HAP-1 (cell line): Measurements from ENCODE around the gene RPS21.
"Not testable (repeated sequence)": the region's sequence is repeated elsewhere in the genome, so short reads cannot be mapped to it uniquely, and the experiment has no call there.

ENCODE experiments used
- DNase-seq, 2 experiments: peaks; one replicate each; pipeline ENCODE4 v3.0.0-alpha.2; 2016 to 2020; ENCODE audit warnings: low spot score in 2 of 2
- H3K27me3 ChIP-seq: fragments of 250-450 bp; sonication (Bioruptor Pico); 2 replicates; pipeline ENCODE4 v1.5.1; 2020; ENCODE audit warnings: low read depth, mild to moderate bottlenecking, moderate library complexity
- H3K36me3 ChIP-seq: fragments of 250-450 bp; sonication (Bioruptor Pico); replicated peaks from 2 replicates; pipeline ENCODE4 v1.5.1; 2020; ENCODE audit warnings: mild to moderate bottlenecking
- H3K4me1 ChIP-seq: fragments of 250-450 bp; sonication (Bioruptor Pico); 2 replicates; pipeline ENCODE4 v1.5.1; 2020; ENCODE audit warnings: mild to moderate bottlenecking
- H3K4me3 ChIP-seq: fragments of 250-450 bp; sonication (Bioruptor Pico); 2 replicates; pipeline ENCODE4 v1.5.1; 2020; ENCODE audit warnings: mild to moderate bottlenecking, moderate library complexity
- H3K9me3 ChIP-seq: fragments of 250-450 bp; sonication (Bioruptor Pico); 2 replicates; pipeline ENCODE4 v1.5.1; 2020; ENCODE audit warnings: mild to moderate bottlenecking, moderate library complexity
- in situ Hi-C: fragments of 300-500 bp; cut with MboI; formaldehyde crosslinking; loops from 3 replicates; pipeline ENCODE4 v1.14.3; 2020; ENCODE audit warnings: low sequenced_read_pairs, inconsistent platforms, mixed read lengths

RPS21 gene

DNA sequence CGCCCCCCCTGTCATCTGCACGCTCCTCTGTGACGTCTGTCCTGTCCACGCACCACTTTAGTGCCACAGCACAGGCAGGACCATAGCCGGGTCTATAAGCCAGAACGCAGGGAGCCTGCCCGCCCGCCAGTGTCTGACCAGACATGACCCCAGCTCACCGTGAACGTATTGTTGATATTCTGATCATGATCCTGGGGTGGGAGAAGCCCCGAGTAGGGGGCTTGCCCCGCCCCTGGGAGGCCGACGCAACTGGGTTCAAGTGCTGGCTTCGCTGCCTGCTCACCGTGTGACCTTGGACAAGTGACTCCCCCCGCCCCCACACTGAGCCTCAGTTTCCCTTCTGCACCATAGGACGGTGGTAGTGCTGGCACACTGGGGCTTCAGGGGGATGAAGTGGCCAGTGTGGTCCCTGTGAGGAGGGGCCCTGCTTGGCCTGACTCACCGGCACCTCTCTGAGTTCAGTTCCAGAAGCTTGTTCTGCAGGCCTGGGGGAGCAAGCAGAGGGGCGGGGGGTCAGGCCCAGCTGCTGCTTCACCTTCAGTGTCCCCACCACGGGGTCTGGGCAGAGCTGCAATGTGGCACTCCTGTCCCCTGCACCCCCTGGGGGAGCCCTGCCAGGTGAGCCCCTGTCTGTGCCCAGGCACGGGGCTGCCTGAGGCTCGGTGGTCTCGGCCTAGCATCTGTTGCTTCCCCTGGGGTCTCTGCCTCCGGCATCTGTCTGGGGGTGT lies 31.2 kb downstream of the RPS21 start:
- Histone ChIP-seq H3K9me3 (no peaks in the 10 kb centered on the region), H3K4me3 (no peak overlapping the region), H3K4me1 (no peaks in the 10 kb centered on the region), H3K27me3 (no peaks in the 10 kb centered on the region), H3K36me3 (no peaks in the 10 kb centered on the region)
- no peak for DNase-seq
- in situ Hi-C loops = no loop called here

GRCh38 chr20:62418709-62419487 lies 32.0 kb downstream of the RPS21 start:
- Histone ChIP-seq H3K4me1 (no peaks in the 10 kb centered on the region), H3K9me3 (no peaks in the 10 kb centered on the region), H3K36me3 (no peaks in the 10 kb centered on the region), H3K4me3 (no peak overlapping the region), H3K27me3 (no peaks in the 10 kb centered on the region)
- no peak for DNase-seq
- in situ Hi-C loops = no loop called here

GRCh38 chr20:62419759-62420158 lies 32.9 kb downstream of the RPS21 start:
- H3K36me3 ChIP-seq = no peaks in the 10 kb centered on the region
- DNase-seq = no peak
- in situ Hi-C loops = no loop called here
- H3K9me3 ChIP-seq = no peaks in the 10 kb centered on the region
- H3K27me3 ChIP-seq = no peaks in the 10 kb centered on the region
- H3K4me3 ChIP-seq = no peak overlapping the region
- no peaks in the 10 kb centered on the region for H3K4me1 ChIP-seq

GRCh38 chr20:62420846-62421715 lies 34.2 kb downstream of the RPS21 start:
- DNase-seq = no peak
- Histone ChIP-seq H3K4me1 (no peaks in the 10 kb centered on the region), H3K9me3 (no peaks in the 10 kb centered on the region), H3K27me3 (no peaks in the 10 kb centered on the region), H3K36me3 (no peaks in the 10 kb centered on the region), H3K4me3 (no peak overlapping the region)
- in situ Hi-C loops = no loop called here

GRCh38 chr20:62421716-62421990 lies 34.8 kb downstream of the RPS21 start:
- Histone ChIP-seq H3K9me3 (no peaks in the 10 kb centered on the region), H3K27me3 (no peaks in the 10 kb centered on the region), H3K4me3 (no peak overlapping the region), H3K36me3 (no peaks in the 10 kb centered on the region), H3K4me1 (no peaks in the 10 kb centered on the region)
- DNase-seq = no peak
- in situ Hi-C loops = no loop called here

DNA sequence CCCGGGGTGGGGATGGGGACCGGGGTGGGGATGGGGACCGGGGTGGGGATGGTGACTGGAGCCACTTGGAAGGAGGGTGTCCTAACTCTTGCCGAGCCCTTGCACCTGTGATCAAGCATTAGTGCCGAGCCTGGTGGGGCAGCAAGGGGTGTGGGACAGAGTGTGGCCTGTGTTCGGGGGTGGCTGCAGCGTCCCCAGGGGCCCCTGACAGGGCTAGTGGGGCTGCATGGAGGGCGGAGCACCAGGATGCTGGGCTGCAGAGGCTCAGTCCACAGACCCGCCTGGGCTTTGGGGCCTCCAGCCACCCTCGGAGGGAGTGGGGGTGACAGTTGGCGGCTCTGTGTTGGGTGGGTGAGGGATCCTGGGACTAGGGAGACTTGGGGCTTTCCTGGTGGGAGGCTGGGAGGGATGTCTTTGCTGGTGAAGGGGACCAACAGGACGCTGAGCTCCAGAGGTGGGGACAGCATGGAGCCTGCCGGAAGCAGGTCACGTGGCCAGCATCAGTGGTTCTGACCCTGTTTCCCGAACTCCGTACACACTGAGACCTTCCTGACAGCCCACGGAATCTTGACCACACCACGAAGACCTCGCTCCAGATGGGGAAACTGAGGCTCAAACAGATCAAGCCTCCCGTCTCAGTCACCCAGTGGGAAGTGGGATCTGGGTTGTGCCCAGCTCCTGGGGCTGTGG lies 35.9 kb downstream of the RPS21 start:
- Histone ChIP-seq H3K27me3 (no peaks in the 10 kb centered on the region), H3K9me3 (no peaks in the 10 kb centered on the region), H3K4me1 (no peaks in the 10 kb centered on the region), H3K4me3 (no peak overlapping the region), H3K36me3 (no peaks in the 10 kb centered on the region)
- in situ Hi-C loops = no loop called here
- no peak for DNase-seq

- Histone ChIP-seq H3K4me1 (no peaks in the 10 kb centered on the region), H3K36me3 (no peaks in the 10 kb centered on the region), H3K4me3 (no peak overlapping the region), H3K27me3 (no peaks in the 10 kb centered on the region), H3K9me3 (no peaks in the 10 kb centered on the region)
- no peak for DNase-seq
- in situ Hi-C loops = no loop called here
Measured at GRCh38 chr20:62423326-62423706, 36.4 kb downstream of the RPS21 start.

GRCh38 chr20:62424249-62425107 lies 37.6 kb downstream of the RPS21 start:
- no peaks in the 10 kb centered on the region for H3K4me1 ChIP-seq
- in situ Hi-C loops = no loop called here
- no peaks in the 10 kb centered on the region for H3K9me3 ChIP-seq
- H3K36me3 ChIP-seq = no peaks in the 10 kb centered on the region
- no peak overlapping the region for H3K4me3 ChIP-seq
- DNase-seq = no peak
- no peaks in the 10 kb centered on the region for H3K27me3 ChIP-seq

DNA sequence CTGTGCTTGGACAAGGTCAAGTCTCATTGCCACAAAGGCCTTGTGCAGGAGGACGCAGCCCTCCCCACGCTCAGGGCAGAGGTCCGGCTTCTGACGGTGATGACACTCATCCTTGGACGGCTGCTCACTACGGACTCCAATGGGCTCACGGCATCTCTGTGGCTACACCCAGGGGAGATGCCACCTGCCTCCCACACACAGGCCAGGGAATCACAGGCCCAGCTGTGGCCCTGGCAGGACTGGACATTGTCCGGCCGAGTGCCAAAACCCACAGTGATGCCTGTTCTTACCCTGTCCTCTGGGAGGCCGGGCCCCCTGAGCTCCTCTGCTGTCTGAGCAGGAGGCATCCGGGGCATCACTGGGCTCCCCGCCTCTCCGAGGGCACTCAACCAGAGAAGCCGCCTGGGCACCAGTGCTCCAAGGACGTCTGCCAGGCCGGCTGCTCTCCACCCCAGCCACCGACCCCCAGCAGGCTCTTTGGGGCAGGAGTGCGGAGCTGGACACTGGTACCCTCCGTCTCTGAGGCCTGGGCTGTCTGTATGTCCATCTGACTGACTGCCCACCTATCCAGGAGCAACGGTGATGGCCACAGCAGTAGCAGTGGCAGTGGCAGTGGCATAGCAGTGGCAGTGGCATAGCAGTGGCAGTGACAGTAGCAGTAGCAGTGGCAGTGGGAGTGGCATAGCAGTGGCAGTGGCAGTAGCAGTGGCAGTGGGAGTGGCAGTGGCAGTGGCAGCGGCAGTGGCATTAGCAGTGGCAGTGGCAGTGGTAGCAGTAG lies 38.6 kb downstream of the RPS21 start:
- in situ Hi-C loops = no loop called here
- H3K4me3 ChIP-seq = no peak overlapping the region
- no peak for DNase-seq
- no peaks in the 10 kb centered on the region for H3K4me1 ChIP-seq
- H3K36me3 ChIP-seq = no peaks in the 10 kb centered on the region
- no peaks in the 10 kb centered on the region for H3K9me3 ChIP-seq
- no peaks in the 10 kb centered on the region for H3K27me3 ChIP-seq

DNA sequence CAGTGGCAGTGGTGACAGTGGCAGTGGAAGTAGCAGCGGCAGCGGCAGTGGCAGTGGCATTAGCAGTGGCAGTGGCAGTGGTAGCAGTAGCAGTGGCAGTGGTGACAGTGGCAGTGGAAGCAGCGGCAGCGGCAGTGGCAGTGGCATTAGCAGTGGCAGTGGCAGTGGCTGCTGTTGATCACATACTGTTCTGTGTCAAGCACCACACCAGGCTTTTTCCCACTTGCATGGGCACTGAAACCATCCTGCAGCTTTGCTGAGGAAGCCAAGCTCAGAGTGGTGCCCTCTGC lies 39.1 kb downstream of the RPS21 start:
- in situ Hi-C loops, DNase-seq, H3K4me1 ChIP-seq, H3K4me3 ChIP-seq, H3K36me3 ChIP-seq, H3K27me3 ChIP-seq, H3K9me3 ChIP-seq: not testable (repeated sequence)

DNA sequence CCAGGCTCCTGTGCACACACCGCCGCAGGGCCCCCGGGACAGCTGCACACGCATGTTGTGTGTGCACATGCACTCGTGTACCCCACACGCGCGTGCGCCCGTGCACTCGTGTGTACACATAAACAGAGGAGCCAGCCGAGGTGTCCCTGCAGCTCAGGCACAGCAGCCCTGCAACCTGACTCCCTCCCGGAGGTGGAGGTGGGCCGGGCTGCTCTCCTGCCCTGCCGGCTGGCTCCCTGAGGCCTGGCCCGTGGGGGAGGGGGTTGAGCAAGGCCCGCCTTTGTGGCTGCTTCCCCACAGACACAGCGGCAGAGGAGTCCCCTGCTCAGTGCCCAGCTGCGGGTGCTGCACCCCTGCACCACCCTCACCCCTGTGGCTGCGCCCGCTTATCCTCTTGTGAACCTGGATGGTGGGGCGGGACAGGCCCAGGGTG lies 39.8 kb downstream of the RPS21 start:
- Histone ChIP-seq H3K9me3 (no peaks in the 10 kb centered on the region), H3K36me3 (no peaks in the 10 kb centered on the region), H3K27me3 (no peaks in the 10 kb centered on the region), H3K4me3 (no peak overlapping the region), H3K4me1 (no peaks in the 10 kb centered on the region)
- no peak for DNase-seq
- in situ Hi-C loops = no loop called here

GRCh38 chr20:62427172-62428001 lies 40.5 kb downstream of the RPS21 start, which contains the start of gene RBBP8NL:
Gene RBBP8NL, minus strand, starts transcription at chr20:62427539. Its CDS starts 7,892 bp downstream, at chr20:62419647.
- no peak within 1 kb of the TSS for H3K4me3 ChIP-seq
- no peaks in the 10 kb centered on the region for H3K27me3 ChIP-seq
- DNase-seq = no peak
- no peaks in the 10 kb centered on the region for H3K36me3 ChIP-seq
- H3K4me1 ChIP-seq = no peaks in the 10 kb centered on the region
- H3K9me3 ChIP-seq = no peaks in the 10 kb centered on the region
- in situ Hi-C loops = no loop called here
